Activated CD8-positive, alpha-beta T cell treated with anti-CD3 and anti-CD28 coated beads, Interleukin-2, amount 10 ng/mL, durations not matched to agents 7 days and 5 days (primary cell): ENCODE results near the gene GNG12. TPM values are rescaled to one million over a fixed set of nuclear protein-coding genes. Genes with fewer than 3 reads are reported as not detected.
A peak's percentile ranks its signal among the peaks of the same experiment; 100 is the strongest.

Experiments
- ATAC-seq: fragments of 150-1000 bp; cut with Tn5 transposase; one replicate; pipeline ENCODE4 v1.10.0; 2021; ENCODE audit warnings: moderate library complexity
- CTCF ChIA-PET: fragments of 350-600 bp; sonication (Branson Sonifier 250); formaldehyde crosslinking; loops from one replicate; lab custom pipeline; 2021; ENCODE audit warnings: antibody characterized with exemption; lab: Charles Lee
- POLR2A ChIA-PET: fragments of 350-600 bp; sonication (Branson Sonifier 250); formaldehyde crosslinking; loops from one replicate; lab custom pipeline; 2021; ENCODE audit warnings: antibody characterized with exemption; lab: Charles Lee
- DNase-seq: peaks from one replicate; pipeline ENCODE4 v3.0.0-alpha.2; 2020
- H3K27ac Mint-ChIP-seq: one replicate; pipeline ENCODE4 v1.8.0; 2021; ENCODE audit warnings: mild to moderate bottlenecking, mixed read lengths
- H3K27me3 Mint-ChIP-seq: one replicate; pipeline ENCODE4 v1.8.0; 2021; ENCODE audit warnings: low read depth, mixed read lengths
- H3K36me3 Mint-ChIP-seq: one replicate; pipeline ENCODE4 v1.8.0; 2021; ENCODE audit warnings: low read depth, mixed read lengths
- H3K4me1 Mint-ChIP-seq: one replicate; pipeline ENCODE4 v1.8.0; 2021; ENCODE audit warnings: low read depth, mixed read lengths
- H3K4me3 Mint-ChIP-seq: one replicate; pipeline ENCODE4 v1.8.0; 2021; ENCODE audit warnings: mild to moderate bottlenecking, mixed read lengths
- H3K9me3 Mint-ChIP-seq: one replicate; pipeline ENCODE4 v1.8.0; 2022; ENCODE audit warnings: mixed read lengths; ENCODE audit not compliant: insufficient read depth
- total RNA-seq, 2 experiments: library from RNA; stranded (reverse); gene quantifications; one replicate each; pipeline ENCODE4 v1.2.3, GENCODE V29; 2021

Gene GNG12
- total RNA-seq, 2 experiments from 2014 or later: not detected

DNA sequence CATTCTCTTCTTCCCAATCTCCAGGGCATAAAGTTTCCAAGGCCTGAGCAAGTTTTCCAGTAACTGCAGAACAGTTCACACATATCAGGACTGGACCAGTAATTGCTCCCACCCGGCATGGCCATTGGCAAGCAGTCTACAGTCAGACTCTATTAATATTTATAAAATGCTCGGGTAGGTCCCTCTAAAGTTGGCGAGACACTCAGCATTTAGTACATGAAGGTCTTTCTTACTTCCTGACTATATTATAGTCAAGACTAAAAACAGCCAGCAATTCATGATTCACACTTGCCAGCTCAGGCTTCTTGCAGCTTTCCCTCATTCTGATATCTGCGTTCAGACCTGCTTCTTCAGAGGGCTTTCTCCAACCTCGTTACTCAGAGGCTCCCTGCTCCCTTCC, 122.8 kb downstream of the GNG12 start:
- DNase-seq (no peak), ATAC-seq (no peak)
- no peak overlapping the region for H3K4me3 Mint-ChIP-seq
- ChIA-PET POLR2A (no interaction called here), CTCF (no interaction called here)
- no peaks in the 10 kb centered on the region for H3K9me3 Mint-ChIP-seq
- H3K27me3 Mint-ChIP-seq: no peaks in the 10 kb centered on the region
- H3K4me1 Mint-ChIP-seq: peaks cover 9% of the 10 kb centered on the region
- no peak overlapping the region for H3K27ac Mint-ChIP-seq
- no peaks in the 10 kb centered on the region for H3K36me3 Mint-ChIP-seq

- CTCF ChIA-PET: interaction anchor here (0.9 kb wide), 1 partner anchor 52 kb away, joined by 3 read pairs; no protein-coding TSS in a partner anchor
- Mint-ChIP-seq H3K4me1 (peaks cover 9% of the 10 kb centered on the region), H3K36me3 (no peaks in the 10 kb centered on the region), H3K4me3 (no peak overlapping the region), H3K27ac (no peak overlapping the region), H3K27me3 (peaks cover under 1% of the 10 kb centered on the region), H3K9me3 (no peaks in the 10 kb centered on the region)
- ATAC-seq (no peak), DNase-seq (no peak)
- POLR2A ChIA-PET: no interaction called here
These were observed 124.7 kb downstream of the GNG12 start for GRCh38 chr1:67708606-67709005.

- Mint-ChIP-seq H3K36me3 (no peaks in the 10 kb centered on the region), H3K27ac (no peak overlapping the region), H3K4me3 (no peak overlapping the region), H3K9me3 (no peaks in the 10 kb centered on the region), H3K27me3 (peaks cover 2% of the 10 kb centered on the region), H3K4me1 (no peaks in the 10 kb centered on the region)
- no peak for ATAC-seq
- POLR2A ChIA-PET: no interaction called here
- CTCF ChIA-PET: no interaction called here
- no peak for DNase-seq
These were observed 127.4 kb downstream of the GNG12 start for GRCh38 chr1:67705735-67706453.

GRCh38 chr1:67704351-67704750, 128.9 kb downstream of the GNG12 start:
- CTCF ChIA-PET: interaction anchor here (2.4 kb wide), 1 partner anchor 56 kb away, joined by 7 read pairs; no protein-coding TSS in a partner anchor
- POLR2A ChIA-PET: no interaction called here
- Mint-ChIP-seq H3K27me3 (peaks cover 2% of the 10 kb centered on the region), H3K27ac (no peak overlapping the region), H3K36me3 (no peaks in the 10 kb centered on the region), H3K4me1 (no peaks in the 10 kb centered on the region), H3K4me3 (no peak overlapping the region), H3K9me3 (no peaks in the 10 kb centered on the region)
- ATAC-seq: no peak
- no peak for DNase-seq

DNA sequence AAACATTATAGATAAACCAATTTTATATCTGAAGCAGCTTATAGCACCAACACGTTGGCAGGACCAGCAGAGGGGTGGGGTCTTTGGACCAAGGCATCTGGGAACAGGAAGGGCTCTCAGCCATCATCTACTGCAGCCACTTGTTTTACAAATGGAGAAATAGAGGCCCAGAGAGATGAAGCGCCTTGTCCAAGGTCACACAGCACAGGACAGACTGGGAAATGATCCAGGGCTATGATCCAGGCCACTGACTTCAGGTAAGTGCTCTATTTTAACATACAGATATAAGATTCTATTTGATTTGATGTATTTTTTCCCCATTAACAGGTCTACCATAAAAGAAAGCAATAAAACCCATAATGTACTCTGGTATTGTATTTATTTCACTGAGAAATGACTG, 131.4 kb downstream of the GNG12 start:
- POLR2A ChIA-PET: interaction anchor here (0.9 to 1.9 kb wide), 2 partner anchors 13 to 17 kb away, joined by 3 to 7 read pairs; partner anchors contain the start of gene GADD45A
- Mint-ChIP-seq H3K27ac (no peak overlapping the region), H3K4me3 (no peak overlapping the region), H3K36me3 (no peaks in the 10 kb centered on the region), H3K4me1 (no peaks in the 10 kb centered on the region), H3K9me3 (no peaks in the 10 kb centered on the region), H3K27me3 (peaks cover 2% of the 10 kb centered on the region)
- CTCF ChIA-PET: interaction anchor here (1.5 to 2.4 kb wide), 2 partner anchors 58 to 141 kb away, joined by 4 to 7 read pairs; no protein-coding TSS in a partner anchor
- no peak for ATAC-seq
- no peak for DNase-seq

- no peak overlapping the region for H3K4me3 Mint-ChIP-seq
- DNase-seq: no peak
These were observed 132.4 kb downstream of the GNG12 start for GRCh38 chr1:67700692-67701410.

GRCh38 chr1:67700220-67700619, 133.0 kb downstream of the GNG12 start:
- Mint-ChIP-seq H3K9me3 (no peaks in the 10 kb centered on the region), H3K27me3 (peaks cover 2% of the 10 kb centered on the region), H3K36me3 (no peaks in the 10 kb centered on the region), H3K4me3 (no peak overlapping the region), H3K4me1 (no peaks in the 10 kb centered on the region), H3K27ac (no peak overlapping the region)
- ATAC-seq (no peak), DNase-seq (no peak)
- ChIA-PET POLR2A (interaction anchor here (1.9 kb wide), 1 partner anchor 15 kb away, joined by 7 read pairs; the partner anchor contains the start of gene GADD45A), CTCF (no interaction called here)

More at GRCh38 chr1:67700692-67701410, 132.4 kb downstream of the GNG12 start:
- no peaks in the 10 kb centered on the region for H3K36me3 Mint-ChIP-seq
- ChIA-PET POLR2A (interaction anchor here (0.5 to 1.9 kb wide), 2 partner anchors 16 to 88 kb away, joined by 3 to 7 read pairs; partner anchors contain the start of gene GADD45A), CTCF (interaction anchor here (0.7 kb wide), 1 partner anchor 42 kb away, joined by 3 read pairs; no protein-coding TSS in a partner anchor)
- no peak overlapping the region for H3K27ac Mint-ChIP-seq
- no peaks in the 10 kb centered on the region for H3K4me1 Mint-ChIP-seq
- peak; percentile 47 for ATAC-seq
- H3K9me3 Mint-ChIP-seq: no peaks in the 10 kb centered on the region
- H3K27me3 Mint-ChIP-seq: peaks cover 2% of the 10 kb centered on the region

- CTCF ChIA-PET: no interaction called here
- H3K36me3 Mint-ChIP-seq: peaks cover 6% of the 10 kb centered on the region
- no peak overlapping the region for H3K27ac Mint-ChIP-seq
- POLR2A ChIA-PET: interaction anchor here (1.4 kb wide), 1 partner anchor 11 kb away, joined by 4 read pairs; the partner anchor contains the start of gene GADD45A
- H3K4me1 Mint-ChIP-seq: no peaks in the 10 kb centered on the region
- ATAC-seq: no peak
- H3K9me3 Mint-ChIP-seq: no peaks in the 10 kb centered on the region
- DNase-seq: peak; percentile 4
- H3K27me3 Mint-ChIP-seq: no peaks in the 10 kb centered on the region
- H3K4me3 Mint-ChIP-seq: no peak overlapping the region
These were observed 136.6 kb downstream of the GNG12 start for GRCh38 chr1:67696708-67697107.

- CTCF ChIA-PET: no interaction called here
- ATAC-seq (no peak), DNase-seq (no peak)
- H3K27ac Mint-ChIP-seq: no peak overlapping the region
- H3K4me3 Mint-ChIP-seq: no peak overlapping the region
- POLR2A ChIA-PET: interaction anchor here (1.4 kb wide), 1 partner anchor 11 kb away, joined by 4 read pairs; the partner anchor contains the start of gene GADD45A
- H3K27me3 Mint-ChIP-seq: no peaks in the 10 kb centered on the region
- H3K36me3 Mint-ChIP-seq: peaks cover 7% of the 10 kb centered on the region
- H3K4me1 Mint-ChIP-seq: no peaks in the 10 kb centered on the region
- no peaks in the 10 kb centered on the region for H3K9me3 Mint-ChIP-seq
These were observed 137.3 kb downstream of the GNG12 start for GRCh38 chr1:67695963-67696362.

GRCh38 chr1:67691712-67692111, 141.6 kb downstream of the GNG12 start:
- ATAC-seq: no peak
- H3K27me3 Mint-ChIP-seq: no peaks in the 10 kb centered on the region
- no peak overlapping the region for H3K27ac Mint-ChIP-seq
- H3K9me3 Mint-ChIP-seq: no peaks in the 10 kb centered on the region
- H3K36me3 Mint-ChIP-seq: peaks cover 37% of the 10 kb centered on the region
- peaks cover 21% of the 10 kb centered on the region for H3K4me1 Mint-ChIP-seq
- ChIA-PET POLR2A (interaction anchor here (0.5 kb wide), 1 partner anchor 522 kb away, joined by 3 read pairs; no protein-coding TSS in a partner anchor), CTCF (interaction anchor here (1.1 to 3.2 kb wide), 3 partner anchors 62 to 130 kb away, joined by 3 to 11 read pairs (median 3); no protein-coding TSS in a partner anchor)
- H3K4me3 Mint-ChIP-seq: no peak overlapping the region
- DNase-seq: peak; percentile 14

DNA sequence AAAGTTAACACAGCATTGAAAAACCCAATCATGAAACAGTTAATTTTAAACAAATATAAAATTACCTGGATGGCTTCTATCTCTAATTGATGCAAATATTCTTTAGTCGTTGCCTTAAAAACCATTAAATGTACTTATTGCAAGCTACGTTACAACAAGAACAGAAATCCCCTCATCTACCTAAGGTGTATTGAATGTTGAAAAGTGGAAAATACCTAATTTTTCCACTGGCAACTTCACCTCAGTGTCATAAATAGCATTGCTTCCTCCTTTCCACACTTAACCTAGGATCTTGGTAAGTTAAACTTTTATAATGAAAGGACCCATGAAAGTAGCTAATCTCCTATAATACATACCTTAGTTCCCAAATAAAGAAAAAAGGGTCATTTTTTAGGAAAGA, 142.9 kb downstream of the GNG12 start:
- ChIA-PET CTCF (interaction anchor here (1.0 to 3.2 kb wide), 2 partner anchors 19 to 70 kb away, joined by 3 to 11 read pairs; no protein-coding TSS in a partner anchor), POLR2A (no interaction called here)
- Mint-ChIP-seq H3K27me3 (no peaks in the 10 kb centered on the region), H3K27ac (no peak overlapping the region), H3K9me3 (no peaks in the 10 kb centered on the region), H3K4me1 (peaks cover 23% of the 10 kb centered on the region), H3K36me3 (peaks cover 40% of the 10 kb centered on the region), H3K4me3 (no peak overlapping the region)
- ATAC-seq (no peak), DNase-seq (no peak)
